Ovary (tissue), 9 donors: ENCODE measurements around the gene TRMT10B. TPM values are rescaled to one million over a fixed set of nuclear protein-coding genes. Genes with fewer than 3 reads are reported as not detected.
"Not testable (repeated sequence)": the region's sequence is repeated elsewhere in the genome, so short reads cannot be mapped to it uniquely, and the experiment has no call there.

Experiments used
- DNase-seq, 5 donors: peaks; one replicate each; pipeline ENCODE4 v3.0.0-alpha.2; 2019 to 2020
- H3K27ac ChIP-seq, 2 donors: fragments of 200-600 bp; one replicate each; pipeline versions ENCODE4 v1.5.1 to v1.8.0; 2019 to 2022
- H3K27me3 ChIP-seq: fragments of 200-600 bp; one replicate; pipeline ENCODE4 v1.8.0; 2022
- H3K36me3 ChIP-seq: fragments of 200-600 bp; sonication (generic); one replicate; pipeline ENCODE4 v1.5.1; 2019
- H3K4me1 ChIP-seq: one replicate; pipeline ENCODE4 v1.8.1; 2013; ENCODE audit warnings: mild to moderate bottlenecking, moderate library complexity; ENCODE audit not compliant: insufficient read depth
- H3K4me3 ChIP-seq: fragments of 200-600 bp; sonication (generic); one replicate; pipeline ENCODE4 v1.5.1; 2017
- H3K9me3 ChIP-seq, 2 donors: fragments of 200-600 bp in 1 of 2; sonication (generic) in 1 of 2; one replicate each; pipeline versions ENCODE4 v1.5.1 to v1.8.1; 2013 to 2019; ENCODE audit warnings: mild to moderate bottlenecking in 1 of 2, moderate library complexity in 1 of 2
- CTCF ChIP-seq, 3 donors: fragments of 450-650 bp in 2 of 3; fragments of 200-600 bp in 1 of 3; IDR thresholded peaks; one replicate each; pipeline versions ENCODE4 v1.5.1 to v1.8.0; 2016 to 2022; ENCODE audit warnings: antibody characterized with exemption in 3 of 3, mild to moderate bottlenecking in 1 of 3
- EP300 ChIP-seq: sonication (generic); formaldehyde crosslinking; IDR thresholded peaks from one replicate; pipeline ENCODE4 v1.6.1; 2017; ENCODE audit warnings: antibody characterized with exemption
- POLR2A ChIP-seq: fragments of 450-650 bp; IDR thresholded peaks from one replicate; pipeline ENCODE4 v1.6.1; 2017; ENCODE audit warnings: antibody characterized with exemption, mild to moderate bottlenecking, moderate library complexity
- WGBS, 3 donors: extraction: QIAGEN DNeasy Blood & Tissue Kit in 1 of 3; methylation state at CpG; one replicate each; pipeline versions ENCODE4 v1.1.5 to v1.1.7; 2013 to 2017; 5-methylcytosine and 5-hydroxymethylcytosine counted together
- intact Hi-C, 4 donors: fragments of 100-400 bp; cut with DNase I; formaldehyde crosslinking; loops; one replicate each; pipeline versions ENCODE4 v1.11.0 to v1.15.1; 2022 to 2023
- polyA plus RNA-seq, 2 donors: library from polyadenylated mRNA; stranded (reverse); fragments of 200-250 nt in 1 of 2; fragments of 350-450 nt in 1 of 2; fragmentation: Illumina TruSeq in 1 of 2; extraction: RNeasy Lipid Tissue Mini Kit (QIAGEN cat#74804) in 1 of 2; gene quantifications; one replicate each; pipeline ENCODE4 v1.2.3, GENCODE V29; 2013 to 2014
- total RNA-seq, 7 donors: library from RNA; depleted of rRNA in 2 of 7; stranded (reverse); fragments of >200 nt in 2 of 7; fragmentation: NEBNext Ultra II Directional in 3 of 7; extraction: Animal tissue kit (Norgen Biotek cat#: 25700) in 3 of 7; gene quantifications; one replicate each; pipeline versions ENCODE4 v1.1.0 to v1.2.4, GENCODE V29; 2016 to 2023
- donor health status: DM: no; HTN: no; CAD: no; lungs with moderate emphysema.
- donor health status: DM: no; HTN: no; CAD: no.
- donor health status: Bipolar disorder and iron deficiency.
- donor health status: DM: yes; HTN: yes; CAD: no.
- donor health status: DM: no; HTN: no; CAD: no.
- donor health status: DM: yes; HTN: yes; CAD: no.

The TRMT10B gene
- total and polyA plus RNA-seq, 9 donors = 6.7 to 13.6 (median 9.9) TPM

GRCh38 chr9:37806271-37806670 lies 52.7 kb downstream of the TRMT10B start:
- intact Hi-C loops = no loop called here
- 72 to 76% (median 75%) methylated on average over 4 of the region's 4 CpGs for WGBS, 3 donors
- no peak for DNase-seq

GRCh38 chr9:37809676-37810075 lies 56.1 kb downstream of the TRMT10B start:
- H3K9me3 ChIP-seq, H3K27me3 ChIP-seq, H3K36me3 ChIP-seq, intact Hi-C loops, H3K4me1 ChIP-seq, DNase-seq, H3K4me3 ChIP-seq, H3K27ac ChIP-seq: not testable (repeated sequence)
- WGBS, 3 donors = 95 to 97% (median 96%) methylated on average over 15 of the region's 15 CpGs

More at GRCh38 chr9:37806271-37806670, 52.7 kb downstream of the TRMT10B start:
- H3K27me3 ChIP-seq = no peaks in the 10 kb centered on the region
- no peak overlapping the region for H3K4me3 ChIP-seq
- H3K9me3 ChIP-seq = no peaks in the 10 kb centered on the region
- peaks cover 10% of the 10 kb centered on the region for H3K4me1 ChIP-seq
- no peaks in the 10 kb centered on the region for H3K36me3 ChIP-seq
- no peak overlapping the region for H3K27ac ChIP-seq
- TF ChIP-seq CTCF (IDR thresholded peaks at IDR 0.05) = no peak

- intact Hi-C loops = no loop called here
- TF ChIP-seq EP300 (no peak), CTCF (IDR thresholded peaks at IDR 0.05) (no peak), POLR2A (no peak)
- no peak for DNase-seq
- Histone ChIP-seq H3K9me3 (no peaks in the 10 kb centered on the region), H3K27me3 (no peaks in the 10 kb centered on the region), H3K27ac (no peak overlapping the region), H3K4me1 (no peaks in the 10 kb centered on the region), H3K4me3 (no peak overlapping the region), H3K36me3 (no peaks in the 10 kb centered on the region)
- 96 to 97% (median 96%) methylated on average over 6 of the region's 6 CpGs for WGBS, 3 donors
These were observed 58.4 kb downstream of the TRMT10B start for GRCh38 chr9:37811906-37812476.

- H3K4me3 ChIP-seq = no peak overlapping the region
- H3K27ac ChIP-seq = no peak overlapping the region
- no peaks in the 10 kb centered on the region for H3K4me1 ChIP-seq
- 96 to 97% (median 97%) methylated on average over 5 of the region's 5 CpGs for WGBS, 3 donors
- no peaks in the 10 kb centered on the region for H3K9me3 ChIP-seq
- intact Hi-C loops = no loop called here
- H3K36me3 ChIP-seq = no peaks in the 10 kb centered on the region
- no peak for TF ChIP-seq CTCF (IDR thresholded peaks at IDR 0.05)
- no peak for DNase-seq
- H3K27me3 ChIP-seq = no peaks in the 10 kb centered on the region
These were observed 59.3 kb downstream of the TRMT10B start for GRCh38 chr9:37812773-37813379.

GRCh38 chr9:37818849-37819248 lies 65.2 kb downstream of the TRMT10B start:
- H3K36me3 ChIP-seq = no peaks in the 10 kb centered on the region
- no peaks in the 10 kb centered on the region for H3K9me3 ChIP-seq
- H3K4me3 ChIP-seq = no peak overlapping the region
- no peak for TF ChIP-seq EP300
- TF ChIP-seq CTCF (IDR thresholded peaks at IDR 0.05) = no peak
- TF ChIP-seq POLR2A = no peak
- intact Hi-C loops = no loop called here
- H3K27me3 ChIP-seq = no peaks in the 10 kb centered on the region
- 66 to 78% (median 74%) methylated on average over 2 of the region's 2 CpGs for WGBS, 3 donors
- no peak for DNase-seq
- H3K27ac ChIP-seq = no peak overlapping the region
- H3K4me1 ChIP-seq = no peaks in the 10 kb centered on the region
